ENCODE measurements around the gene SOCS3.

The SOCS3 gene

DNA sequence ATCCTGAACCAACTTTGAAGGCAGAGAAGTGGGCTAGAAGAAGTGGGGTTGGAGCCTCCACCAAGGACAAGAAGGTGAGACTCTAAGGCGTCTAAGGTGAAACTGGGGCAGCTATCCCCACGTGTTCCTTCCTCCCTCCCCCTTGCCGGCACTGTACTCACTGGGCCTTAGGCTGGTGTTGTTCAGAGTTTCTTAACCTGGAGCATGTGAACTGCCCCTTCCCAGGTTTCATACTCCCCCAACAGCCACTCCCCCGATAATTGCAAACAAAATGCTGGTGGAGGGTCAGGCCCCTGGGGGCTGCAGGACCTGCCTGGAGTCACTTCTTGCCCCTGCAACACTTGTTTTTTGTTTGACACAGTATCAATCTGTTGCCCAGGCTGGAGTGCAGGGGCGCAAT, 7.3 kb upstream of the SOCS3 start:
- Histone ChIP-seq H3K27ac (ENCODE audit: low read depth, low read length, poor library complexity, severe bottlenecking) (no peak overlapping the region), H3K4me3 (ENCODE audit: low read depth, low read length, poor library complexity, severe bottlenecking) (no peak overlapping the region), H3F3A (ENCODE audit: insufficient read depth, low read length) (no peaks in the 10 kb centered on the region), H3K9ac (ENCODE audit: low read length) (no peak overlapping the region), H3K79me2 (ENCODE audit: insufficient read depth, low read length) (no peaks in the 10 kb centered on the region), H2AFZ (ENCODE audit: low read length) (no peak overlapping the region), H3K4me2 (ENCODE audit: low read length) (no peak overlapping the region), H3K4me1 (ENCODE audit: insufficient read depth, low read length, severe bottlenecking) (no peaks in the 10 kb centered on the region), H3K36me3 (ENCODE audit: insufficient read depth, low read length) (no peaks in the 10 kb centered on the region), H4K20me1 (ENCODE audit: insufficient read depth, low read length) (no peaks in the 10 kb centered on the region), H3K9me2 (ENCODE audit: low read depth, low read length) (no peaks in the 10 kb centered on the region), H3K27me3 (ENCODE audit: insufficient read depth, low read length) (peaks cover 14% of the 10 kb centered on the region), H3K9me3 (ENCODE audit: low read length) (no peaks in the 10 kb centered on the region)
- TF ChIP-seq EZH2 (IDR thresholded peaks at IDR 0.05; ENCODE audit: borderline replicate concordance, low read length) (no peak), CTCF (IDR thresholded peaks at IDR 0.05; ENCODE audit: low read length) (no peak)

DNA sequence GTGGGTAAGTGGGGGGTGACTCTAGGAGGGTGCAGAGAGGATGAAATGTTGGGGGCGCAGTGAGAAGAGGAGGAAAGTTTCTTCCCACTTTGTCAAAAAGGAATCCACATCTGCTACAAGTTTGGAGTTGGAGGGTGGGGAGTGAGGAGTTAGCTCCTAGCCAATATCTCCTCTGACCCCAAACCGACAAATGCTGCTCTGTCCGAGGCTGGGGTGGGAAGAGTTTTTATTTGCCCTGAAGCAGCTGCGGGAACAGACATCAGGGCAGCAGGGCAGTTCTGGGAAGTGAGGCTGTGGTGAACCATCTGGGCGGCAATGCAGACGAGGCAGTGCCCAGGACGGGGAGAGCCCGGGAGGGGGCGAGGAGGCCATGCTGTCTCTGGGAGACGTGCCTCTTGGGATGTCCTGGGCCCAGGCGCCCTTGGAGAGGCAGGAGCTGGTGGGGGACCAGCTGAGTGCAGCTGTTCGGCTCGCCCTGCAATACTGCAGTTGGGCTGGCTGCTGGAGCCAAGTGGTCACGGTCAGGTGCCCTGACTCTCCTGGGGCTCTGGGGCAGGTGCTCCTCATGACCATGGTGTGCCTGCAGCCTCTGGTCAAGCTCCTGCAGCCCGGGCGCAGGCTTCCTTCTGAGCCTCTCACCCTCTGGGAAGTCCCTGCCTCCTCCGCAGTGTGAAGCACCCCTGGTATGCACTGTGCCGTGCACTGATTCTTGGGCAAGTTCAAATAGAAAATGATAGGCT, 6.4 kb upstream of the SOCS3 start:
- no peak overlapping the region for H3K4me2 ChIP-seq (ENCODE audit: low read length)
- H3F3A ChIP-seq (ENCODE audit: insufficient read depth, low read length), result no peaks in the 10 kb centered on the region
- H3K27ac ChIP-seq (ENCODE audit: low read depth, low read length, poor library complexity, severe bottlenecking), result no peak overlapping the region
- no peaks in the 10 kb centered on the region for H3K36me3 ChIP-seq (ENCODE audit: insufficient read depth, low read length)
- no peak overlapping the region for H3K9ac ChIP-seq (ENCODE audit: low read length)
- peaks cover 14% of the 10 kb centered on the region for H3K27me3 ChIP-seq (ENCODE audit: insufficient read depth, low read length)
- no peaks in the 10 kb centered on the region for H3K9me2 ChIP-seq (ENCODE audit: low read depth, low read length)
- H3K79me2 ChIP-seq (ENCODE audit: insufficient read depth, low read length), result no peaks in the 10 kb centered on the region
- H3K4me1 ChIP-seq (ENCODE audit: insufficient read depth, low read length, severe bottlenecking), result no peaks in the 10 kb centered on the region
- H2AFZ ChIP-seq (ENCODE audit: low read length), result no peak overlapping the region
- H3K4me3 ChIP-seq (ENCODE audit: low read depth, low read length, poor library complexity, severe bottlenecking), result no peak overlapping the region
- H3K9me3 ChIP-seq (ENCODE audit: low read length), result no peaks in the 10 kb centered on the region
- no peak for TF ChIP-seq CTCF (IDR thresholded peaks at IDR 0.05; ENCODE audit: low read length)
- TF ChIP-seq EZH2 (IDR thresholded peaks at IDR 0.05; ENCODE audit: borderline replicate concordance, low read length), result no peak
- no peaks in the 10 kb centered on the region for H4K20me1 ChIP-seq (ENCODE audit: insufficient read depth, low read length)

GRCh38 chr17:78365561-78366108, 5.8 kb upstream of the SOCS3 start:
- H3F3A ChIP-seq (ENCODE audit: insufficient read depth, low read length), result no peaks in the 10 kb centered on the region
- H3K4me3 ChIP-seq (ENCODE audit: low read depth, low read length, poor library complexity, severe bottlenecking), result no peak overlapping the region
- no peak overlapping the region for H3K4me2 ChIP-seq (ENCODE audit: low read length)
- no peak overlapping the region for H3K27ac ChIP-seq (ENCODE audit: low read depth, low read length, poor library complexity, severe bottlenecking)
- H3K27me3 ChIP-seq (ENCODE audit: insufficient read depth, low read length), result peaks cover 14% of the 10 kb centered on the region
- no peak overlapping the region for H2AFZ ChIP-seq (ENCODE audit: low read length)
- no peaks in the 10 kb centered on the region for H3K36me3 ChIP-seq (ENCODE audit: insufficient read depth, low read length)
- no peaks in the 10 kb centered on the region for H3K4me1 ChIP-seq (ENCODE audit: insufficient read depth, low read length, severe bottlenecking)
- H3K9me2 ChIP-seq (ENCODE audit: low read depth, low read length), result no peaks in the 10 kb centered on the region
- H4K20me1 ChIP-seq (ENCODE audit: insufficient read depth, low read length), result no peaks in the 10 kb centered on the region
- no peaks in the 10 kb centered on the region for H3K9me3 ChIP-seq (ENCODE audit: low read length)
- no peak overlapping the region for H3K9ac ChIP-seq (ENCODE audit: low read length)
- H3K79me2 ChIP-seq (ENCODE audit: insufficient read depth, low read length), result no peaks in the 10 kb centered on the region
- TF ChIP-seq CTCF (IDR thresholded peaks at IDR 0.05; ENCODE audit: low read length), result no peak
- TF ChIP-seq EZH2 (IDR thresholded peaks at IDR 0.05; ENCODE audit: borderline replicate concordance, low read length), result no peak
